ENCODE results near the gene SMARCAL1.

The SMARCAL1 gene

GRCh38 chr2:216405588-216405987 lies 6.7 kb upstream of the SMARCAL1 start:
- DNase-seq: no peak
- peaks cover 6 to 23% of the 10 kb centered on the region in 2 donors for H3K27me3 Mint-ChIP-seq
- H3K36me3 Mint-ChIP-seq (ENCODE audit: insufficient read depth): no peaks in the 10 kb centered on the region
- no peaks in the 10 kb centered on the region for H3K4me1 Mint-ChIP-seq (ENCODE audit: low read depth in 2 of 2)
- no peaks in the 10 kb centered on the region for H3K9me3 Mint-ChIP-seq
- H3K27ac Mint-ChIP-seq: no peak overlapping the region
- no peak overlapping the region for H3K4me3 Mint-ChIP-seq
- no peak for ATAC-seq (replicated peaks)

- Mint-ChIP-seq H3K4me1 (ENCODE audit: low read depth in 2 of 2) (peaks cover 0 to 1% of the 10 kb centered on the region in 2 donors), H3K9me3 (no peaks in the 10 kb centered on the region), H3K27ac (no peak overlapping the region), H3K36me3 (ENCODE audit: insufficient read depth) (no peaks in the 10 kb centered on the region), H3K4me3 (no peak overlapping the region), H3K27me3 (peaks cover 6 to 23% of the 10 kb centered on the region in 2 donors)
- ATAC-seq (replicated peaks): no peak
- DNase-seq: no peak
These were observed 5.5 kb upstream of the SMARCAL1 start for GRCh38 chr2:216406826-216407225.

DNA sequence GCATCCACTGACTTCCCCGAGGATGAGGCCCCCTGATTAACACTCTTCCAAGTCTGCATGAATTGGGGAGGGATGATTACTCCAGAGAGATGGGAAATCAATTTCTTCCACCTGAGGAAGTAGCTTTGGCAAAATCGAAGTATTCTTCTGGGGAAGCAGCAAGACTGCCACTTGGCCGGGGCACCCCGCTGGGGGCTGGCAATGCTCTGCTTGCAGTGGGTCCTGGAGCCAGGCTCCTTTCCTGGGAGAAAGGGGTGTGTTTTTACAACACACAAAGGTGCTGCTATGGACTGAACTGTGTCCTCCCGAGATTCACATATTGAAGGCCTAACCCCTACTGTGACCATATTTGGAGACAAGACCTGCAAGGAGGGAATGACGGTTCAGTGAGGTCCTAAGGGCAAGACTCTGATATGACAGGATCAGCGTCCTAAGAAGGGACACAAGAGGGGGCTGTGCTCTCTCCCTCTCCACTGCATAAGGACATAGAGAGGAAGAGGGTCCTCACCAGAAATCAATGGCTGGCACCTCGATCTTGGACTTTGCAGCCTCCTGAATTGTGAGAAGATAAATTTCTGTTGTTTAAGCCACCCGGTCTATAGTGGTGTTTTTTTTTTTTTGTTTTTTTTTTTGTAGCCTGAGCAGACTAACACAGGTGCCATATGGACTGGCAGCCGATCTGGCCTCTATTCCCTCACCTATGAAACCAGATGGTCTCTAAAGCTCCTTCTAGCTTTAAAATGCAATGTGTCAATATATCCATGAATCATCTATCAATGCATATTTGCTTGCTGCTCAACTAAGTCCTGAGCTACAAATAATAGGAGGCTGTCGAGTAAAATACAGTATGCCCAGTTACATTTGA lies 3.6 kb upstream of the SMARCAL1 start:
- Mint-ChIP-seq H3K27me3 (peaks cover 6 to 23% of the 10 kb centered on the region in 2 donors), H3K9me3 (no peaks in the 10 kb centered on the region), H3K27ac (no peak overlapping the region), H3K36me3 (ENCODE audit: insufficient read depth) (no peaks in the 10 kb centered on the region), H3K4me1 (ENCODE audit: low read depth in 2 of 2) (peaks cover 9 to 13% of the 10 kb centered on the region in 2 donors), H3K4me3 (no peak overlapping the region)
- ATAC-seq (replicated peaks) (no peak), DNase-seq (no peak)

DNA sequence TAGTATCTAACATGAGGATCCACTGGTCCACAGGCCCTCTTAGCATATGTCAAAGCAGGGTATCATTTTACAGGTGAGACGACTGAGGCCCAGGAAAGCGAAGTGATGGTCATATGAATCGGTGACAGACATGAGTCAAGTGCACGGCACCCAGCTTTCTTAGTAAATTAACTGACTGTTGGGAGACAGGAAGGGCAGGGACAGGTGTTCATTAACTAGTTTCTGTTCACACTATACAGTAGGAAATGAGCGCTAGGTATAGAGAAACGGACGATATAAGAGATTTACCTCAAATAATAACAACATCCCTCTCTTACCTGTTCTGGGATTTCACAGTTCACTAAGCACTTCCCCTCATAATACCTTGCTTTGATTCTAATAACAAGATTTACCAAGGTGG lies 1.7 kb upstream of the SMARCAL1 start:
- ATAC-seq (replicated peaks) (no peak), DNase-seq (no peak)
- Mint-ChIP-seq H3K27ac (no peak overlapping the region), H3K27me3 (peaks cover 6 to 18% of the 10 kb centered on the region in 2 donors), H3K4me1 (ENCODE audit: low read depth in 2 of 2) (peaks cover 12 to 14% of the 10 kb centered on the region in 2 donors), H3K4me3 (no peak overlapping the region), H3K9me3 (no peaks in the 10 kb centered on the region), H3K36me3 (ENCODE audit: insufficient read depth) (peaks cover 2% of the 10 kb centered on the region)

GRCh38 chr2:216413882-216414281 lies 1.6 kb downstream of the SMARCAL1 start:
- Mint-ChIP-seq H3K27ac (peak overlapping the region; percentile 38 to 74), H3K4me1 (ENCODE audit: low read depth in 2 of 2) (peaks cover 21 to 33% of the 10 kb centered on the region in 2 donors), H3K9me3 (no peaks in the 10 kb centered on the region), H3K27me3 (no peaks in the 10 kb centered on the region), H3K36me3 (ENCODE audit: insufficient read depth) (peaks cover 2% of the 10 kb centered on the region), H3K4me3 (peak overlapping the region; percentile 37 to 93)
- ATAC-seq (replicated peaks): no peak
- no peak for DNase-seq

DNA sequence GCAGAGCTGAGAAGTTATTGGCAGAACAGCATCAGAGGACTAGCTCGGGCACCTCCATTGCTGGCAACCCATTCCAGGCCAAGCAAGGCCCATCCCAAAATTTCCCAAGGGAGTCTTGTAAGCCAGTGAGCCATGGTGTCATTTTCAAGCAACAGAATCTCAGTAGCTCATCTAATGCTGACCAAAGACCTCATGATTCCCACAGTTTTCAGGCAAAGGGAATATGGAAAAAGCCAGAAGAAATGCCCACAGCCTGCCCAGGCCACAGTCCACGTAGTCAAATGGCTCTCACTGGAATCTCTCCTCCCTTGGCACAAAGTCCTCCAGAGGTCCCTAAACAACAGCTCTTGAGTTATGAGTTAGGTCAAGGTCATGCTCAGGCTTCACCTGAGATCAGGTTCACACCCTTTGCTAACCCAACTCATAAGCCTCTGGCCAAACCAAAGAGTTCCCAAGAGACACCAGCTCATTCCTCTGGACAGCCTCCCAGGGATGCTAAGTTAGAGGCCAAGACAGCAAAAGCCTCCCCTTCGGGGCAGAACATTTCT lies 2.6 kb downstream of the SMARCAL1 start:
- Mint-ChIP-seq H3K4me1 (ENCODE audit: low read depth in 2 of 2) (peaks cover 21 to 33% of the 10 kb centered on the region in 2 donors), H3K36me3 (ENCODE audit: insufficient read depth) (peaks cover 8% of the 10 kb centered on the region), H3K4me3 (no peak overlapping the region), H3K9me3 (no peaks in the 10 kb centered on the region), H3K27ac (peak overlapping the region in 1 of 2 donors; percentile 16), H3K27me3 (no peaks in the 10 kb centered on the region)
- ATAC-seq (replicated peaks) (no peak), DNase-seq (no peak)

DNA sequence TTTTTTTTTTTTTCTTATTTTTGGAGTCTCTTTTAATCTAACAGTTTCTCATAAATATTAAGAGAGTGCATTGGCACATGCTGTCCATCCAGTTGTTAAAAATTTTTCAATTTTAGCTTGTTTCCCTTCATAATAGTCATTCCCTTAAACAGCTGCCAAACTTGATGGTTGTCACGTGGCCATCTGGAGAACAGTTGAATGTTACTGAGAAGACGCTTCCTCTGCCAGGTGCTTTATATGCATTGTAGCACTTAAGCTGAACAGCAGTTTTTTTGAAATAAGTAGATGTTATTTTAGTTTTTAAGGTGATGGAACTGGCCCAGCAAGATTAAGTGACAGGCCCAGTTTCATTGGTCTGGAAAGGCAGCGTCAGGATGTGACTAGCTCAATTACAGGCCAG lies 3.3 kb downstream of the SMARCAL1 start:
- Mint-ChIP-seq H3K36me3 (ENCODE audit: insufficient read depth) (peaks cover 15% of the 10 kb centered on the region), H3K4me3 (no peak overlapping the region), H3K4me1 (ENCODE audit: low read depth in 2 of 2) (peaks cover 24 to 37% of the 10 kb centered on the region in 2 donors), H3K27me3 (no peaks in the 10 kb centered on the region), H3K27ac (no peak overlapping the region), H3K9me3 (no peaks in the 10 kb centered on the region)
- no peak for ATAC-seq (replicated peaks)
- no peak for DNase-seq

DNA sequence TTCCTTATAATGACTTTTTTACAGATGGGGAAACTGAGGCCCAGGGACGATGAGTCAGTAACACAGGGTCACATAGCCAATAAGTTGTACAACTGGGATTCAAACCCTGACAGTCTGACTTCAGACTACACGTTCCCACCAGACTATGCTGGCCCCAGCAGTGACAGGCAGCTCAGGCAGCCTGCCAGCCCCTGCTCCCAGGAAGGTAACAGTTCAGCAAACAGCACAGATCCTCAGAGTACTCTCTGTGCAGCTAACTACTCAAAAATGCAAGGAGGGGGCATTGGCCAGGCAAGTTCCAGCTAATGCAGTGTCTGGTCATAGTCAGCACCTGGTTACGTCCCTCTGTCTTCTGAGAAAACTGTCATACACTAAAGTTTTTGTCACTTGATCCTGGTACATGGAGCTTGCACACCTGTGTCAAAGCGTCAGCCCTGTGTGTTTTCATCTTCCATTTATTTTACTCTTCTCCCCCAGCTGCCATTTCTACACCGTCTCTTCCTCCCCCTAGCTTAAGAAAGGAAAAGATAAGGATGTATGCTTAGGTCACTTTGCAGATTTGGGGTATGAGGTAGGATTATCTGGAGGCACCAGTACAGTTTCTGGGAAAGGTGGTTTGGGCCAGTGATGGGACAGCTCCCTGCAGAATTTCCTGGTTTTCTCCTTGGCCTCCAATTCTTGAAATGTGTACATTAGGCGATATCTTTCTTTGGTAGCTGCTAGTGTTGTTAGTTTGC lies 4.5 kb downstream of the SMARCAL1 start:
- Mint-ChIP-seq H3K27me3 (no peaks in the 10 kb centered on the region), H3K9me3 (no peaks in the 10 kb centered on the region), H3K4me1 (ENCODE audit: low read depth in 2 of 2) (peaks cover 24 to 37% of the 10 kb centered on the region in 2 donors), H3K27ac (peak overlapping the region in 1 of 2 donors; percentile 46), H3K36me3 (ENCODE audit: insufficient read depth) (peaks cover 26% of the 10 kb centered on the region), H3K4me3 (no peak overlapping the region)
- no peak for DNase-seq
- ATAC-seq (replicated peaks): no peak

GRCh38 chr2:216418981-216419380 lies 6.7 kb downstream of the SMARCAL1 start:
- no peak for ATAC-seq (replicated peaks)
- Mint-ChIP-seq H3K9me3 (no peaks in the 10 kb centered on the region), H3K27me3 (no peaks in the 10 kb centered on the region), H3K4me3 (no peak overlapping the region), H3K27ac (peak overlapping the region in 1 of 2 donors; percentile 56), H3K36me3 (ENCODE audit: insufficient read depth) (peaks cover 35% of the 10 kb centered on the region), H3K4me1 (ENCODE audit: low read depth in 2 of 2) (peaks cover 10 to 25% of the 10 kb centered on the region in 2 donors)
- no peak for DNase-seq

- DNase-seq (no peak), ATAC-seq (replicated peaks) (no peak)
- H3K27ac Mint-ChIP-seq: peak overlapping the region; percentile 70 to 72
- no peaks in the 10 kb centered on the region for H3K9me3 Mint-ChIP-seq
- no peak overlapping the region for H3K4me3 Mint-ChIP-seq
- H3K27me3 Mint-ChIP-seq: no peaks in the 10 kb centered on the region
- H3K36me3 Mint-ChIP-seq (ENCODE audit: insufficient read depth): peaks cover 49% of the 10 kb centered on the region
- peaks cover 10 to 25% of the 10 kb centered on the region in 2 donors for H3K4me1 Mint-ChIP-seq (ENCODE audit: low read depth in 2 of 2)
These were observed 8.2 kb downstream of the SMARCAL1 start for GRCh38 chr2:216420367-216421101.

- Mint-ChIP-seq H3K27me3 (no peaks in the 10 kb centered on the region), H3K36me3 (ENCODE audit: insufficient read depth) (peaks cover 51% of the 10 kb centered on the region), H3K9me3 (no peaks in the 10 kb centered on the region), H3K4me3 (no peak overlapping the region), H3K4me1 (ENCODE audit: low read depth in 2 of 2) (peaks cover 3 to 9% of the 10 kb centered on the region in 2 donors), H3K27ac (peak overlapping the region in 1 of 2 donors; percentile 17)
- DNase-seq: no peak
- peak; percentile 27 for ATAC-seq (replicated peaks)
These were observed 10.8 kb downstream of the SMARCAL1 start for GRCh38 chr2:216423071-216423470.

- peak overlapping the region in 1 of 2 donors; percentile 17 for H3K27ac Mint-ChIP-seq
- no peaks in the 10 kb centered on the region for H3K9me3 Mint-ChIP-seq
- H3K4me1 Mint-ChIP-seq (ENCODE audit: low read depth in 2 of 2): peaks cover 3 to 4% of the 10 kb centered on the region in 2 donors
- no peak overlapping the region for H3K4me3 Mint-ChIP-seq
- DNase-seq (no peak), ATAC-seq (replicated peaks) (no peak)
- H3K27me3 Mint-ChIP-seq: no peaks in the 10 kb centered on the region
- H3K36me3 Mint-ChIP-seq (ENCODE audit: insufficient read depth): peaks cover 59% of the 10 kb centered on the region
These were observed 12.0 kb downstream of the SMARCAL1 start for GRCh38 chr2:216424274-216424673.

Data from effector memory CD8-positive, alpha-beta T cell (primary cell).